Stimulated activated CD8-positive, alpha-beta memory T cell treated with anti-CD3 and anti-CD28 coated beads, Interleukin-12 subunit alpha, Interleukin-12 subunit beta, amount 100 ng/mL, for 4 hours (primary cell): Measurements from ENCODE around the gene DRC3.

Source experiments
- DNase-seq: peaks from one replicate; pipeline ENCODE4 v3.0.0-alpha.2; 2020; ENCODE audit warnings: low read depth

The DRC3 gene

DNA sequence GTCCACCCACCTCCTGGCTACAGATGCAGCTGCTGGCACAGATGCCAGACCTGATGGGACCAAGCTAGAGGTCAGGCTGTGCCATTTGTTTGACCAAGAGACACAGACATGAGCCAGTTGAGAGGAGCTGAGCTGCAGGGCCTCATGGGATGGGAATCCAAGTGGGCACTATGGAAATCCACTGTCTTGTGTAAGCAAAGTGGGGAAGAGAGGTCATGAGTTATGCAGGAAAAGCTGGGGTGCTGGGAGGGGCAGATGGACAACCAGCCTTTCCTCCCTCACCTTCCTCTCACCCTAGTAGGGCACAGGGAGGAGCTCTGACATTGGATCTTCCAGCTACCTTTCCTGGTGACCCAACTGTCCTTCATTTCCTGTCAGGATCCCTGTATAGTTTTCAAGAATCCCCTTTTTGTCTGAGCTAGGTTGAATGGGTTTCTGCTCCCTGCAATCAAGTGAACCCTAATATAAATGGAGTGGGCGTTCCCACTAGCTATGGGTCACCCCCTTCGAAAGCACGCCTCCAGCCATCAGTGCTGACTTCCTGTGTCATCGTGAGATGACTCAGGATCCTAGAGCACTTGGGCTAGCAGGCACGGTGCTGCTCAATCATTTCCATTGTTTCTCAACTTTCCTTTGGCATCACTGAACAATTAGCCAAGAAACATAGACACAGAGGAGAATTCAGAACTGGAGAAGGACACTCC, 52.7 kb downstream of the DRC3 start:
- no peak for DNase-seq

DNA sequence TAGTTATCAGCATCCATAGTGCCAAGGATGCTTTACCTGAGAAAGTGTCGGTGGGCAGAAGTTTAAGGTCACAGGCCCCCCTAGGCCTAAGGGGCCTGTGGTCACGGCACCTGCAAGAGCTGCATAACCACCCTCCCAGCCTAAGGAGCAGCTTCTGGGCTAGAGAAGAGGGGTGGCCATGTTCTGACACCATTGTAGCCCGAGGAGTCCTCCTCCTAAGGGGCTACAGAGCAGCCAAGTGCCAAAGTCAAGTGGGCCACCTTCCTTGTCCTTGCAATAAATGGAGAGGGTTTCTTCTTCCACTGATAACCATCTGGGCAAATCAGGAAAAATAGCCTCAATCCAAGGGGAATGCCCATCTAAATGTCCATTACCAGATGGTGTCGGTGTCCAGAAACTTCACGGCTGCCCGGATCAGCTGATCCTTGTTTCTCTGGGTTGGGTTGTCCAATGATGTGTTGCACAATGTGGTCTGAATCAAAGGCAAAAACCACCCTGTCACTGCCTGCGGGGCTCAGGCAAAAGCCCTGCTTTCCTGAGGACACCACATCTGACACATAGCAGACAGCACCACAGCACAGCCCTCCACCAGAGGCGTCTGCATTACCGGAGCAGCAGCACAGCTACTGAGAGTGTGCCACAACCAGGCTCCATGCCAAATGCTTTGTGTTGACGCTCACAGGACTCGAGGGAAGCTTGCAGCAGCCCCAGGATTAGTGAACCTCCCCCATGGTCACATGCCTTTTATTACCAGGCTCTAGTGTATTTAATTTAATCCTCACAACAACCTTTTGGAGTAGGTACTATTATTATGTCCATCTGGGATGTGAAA, 53.5 kb downstream of the DRC3 start:
- no peak for DNase-seq

DNA sequence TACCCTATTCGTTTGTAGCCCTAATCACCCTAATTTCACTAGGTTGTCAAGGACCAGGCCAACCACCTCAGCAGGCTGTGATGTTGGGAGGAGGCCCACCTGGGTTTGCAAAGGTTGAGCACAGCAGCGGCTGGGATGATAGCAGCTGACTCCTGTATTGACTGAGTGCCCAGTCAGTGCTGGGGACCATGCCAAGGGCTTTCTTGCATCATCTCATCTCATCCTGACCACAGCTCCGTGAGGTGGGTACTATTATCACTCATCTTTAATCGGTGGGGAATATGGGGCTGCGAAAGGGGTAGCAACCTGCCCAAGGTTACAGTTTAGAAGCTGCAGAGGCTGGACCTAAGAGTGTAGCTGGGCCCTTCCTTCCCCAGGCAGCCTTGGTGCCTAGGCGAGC, 54.6 kb downstream of the DRC3 start:
- DNase-seq: no peak

DNA sequence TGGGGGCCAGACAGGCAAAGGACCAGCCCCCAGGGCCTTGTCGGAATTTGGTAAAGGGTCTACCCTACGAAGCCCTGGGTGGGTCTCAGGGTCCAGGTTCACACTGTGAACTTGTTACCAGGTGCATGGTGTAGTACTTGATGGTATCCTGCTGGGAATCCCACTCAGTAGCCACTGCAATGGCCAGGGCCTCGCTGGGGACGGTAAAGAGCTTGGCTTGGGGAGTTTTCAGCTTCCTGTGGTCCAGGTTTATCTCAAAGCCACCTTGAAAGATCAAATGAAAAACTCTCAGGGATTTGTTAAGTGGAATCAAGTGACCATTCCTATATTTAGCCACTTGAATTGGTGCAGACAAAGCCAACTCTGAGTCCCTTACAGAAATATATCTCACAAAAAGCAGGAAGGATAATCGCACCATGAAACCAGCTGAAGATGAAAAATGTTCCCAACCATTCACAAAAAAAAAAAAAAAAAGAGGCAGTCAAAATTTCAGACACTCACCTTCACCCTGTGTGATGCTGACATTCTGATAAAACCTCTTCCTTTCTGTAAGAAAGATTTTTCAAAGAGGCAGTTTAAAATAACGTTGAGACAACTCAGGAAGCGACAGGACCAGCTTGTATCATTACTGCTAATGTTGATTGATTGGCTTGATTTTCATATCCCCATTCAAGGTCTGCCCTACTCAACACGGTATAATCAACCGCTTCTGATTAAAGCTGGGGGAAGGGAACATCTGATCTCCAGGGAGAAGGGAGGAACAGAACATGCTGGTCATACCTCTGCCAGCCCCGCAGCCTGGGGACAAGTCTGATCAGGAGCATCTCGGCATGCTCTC, 55.7 kb downstream of the DRC3 start:
- no peak for DNase-seq

DNA sequence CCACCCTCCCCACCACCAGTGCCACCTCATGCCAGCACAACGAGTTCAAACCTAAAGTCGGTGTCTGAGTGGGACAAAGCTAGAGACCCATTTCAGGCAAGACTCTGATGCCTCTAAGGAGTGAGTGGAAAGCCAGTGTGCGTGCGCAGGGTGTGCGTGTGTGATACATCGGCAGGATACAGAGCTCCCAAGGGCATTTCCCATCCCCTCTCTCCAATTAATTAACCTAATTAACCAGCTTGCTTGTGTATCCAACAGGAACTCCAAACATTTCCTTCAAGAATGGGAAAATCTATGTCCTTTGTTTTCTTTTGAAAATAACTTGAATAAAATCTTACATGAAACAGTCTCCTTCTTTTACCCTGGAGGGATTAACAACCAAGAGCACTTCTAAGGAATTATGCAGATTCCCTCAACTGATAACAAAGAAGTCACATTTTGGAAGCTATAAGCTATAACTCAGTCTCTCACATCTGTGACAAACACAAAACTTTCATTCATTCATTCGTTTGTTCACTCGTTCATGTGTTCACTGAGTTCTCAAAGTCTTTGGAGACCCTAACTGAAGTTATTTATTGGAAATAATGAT, 56.4 kb downstream of the DRC3 start:
- no peak for DNase-seq

DNA sequence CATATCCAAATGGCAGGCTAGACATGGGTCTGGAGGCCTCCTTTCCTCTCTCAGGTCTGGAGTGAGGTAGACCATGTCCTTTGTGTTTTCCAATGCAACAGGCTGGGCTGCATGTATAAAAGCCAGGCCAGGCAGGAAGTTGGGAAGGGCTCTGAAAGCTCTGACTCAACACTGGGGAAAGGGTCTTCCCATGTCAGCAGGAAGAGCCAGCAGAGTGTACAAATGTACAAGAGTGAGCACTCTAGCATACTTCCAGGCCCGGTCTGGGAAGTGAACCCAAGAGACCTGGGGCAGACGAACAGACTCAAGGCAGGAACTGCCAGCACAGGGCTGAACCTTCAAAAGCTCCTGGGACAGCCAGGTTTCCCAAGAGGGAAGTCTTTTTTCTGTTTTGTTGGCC, 59.3 kb downstream of the DRC3 start:
- no peak for DNase-seq

DNA sequence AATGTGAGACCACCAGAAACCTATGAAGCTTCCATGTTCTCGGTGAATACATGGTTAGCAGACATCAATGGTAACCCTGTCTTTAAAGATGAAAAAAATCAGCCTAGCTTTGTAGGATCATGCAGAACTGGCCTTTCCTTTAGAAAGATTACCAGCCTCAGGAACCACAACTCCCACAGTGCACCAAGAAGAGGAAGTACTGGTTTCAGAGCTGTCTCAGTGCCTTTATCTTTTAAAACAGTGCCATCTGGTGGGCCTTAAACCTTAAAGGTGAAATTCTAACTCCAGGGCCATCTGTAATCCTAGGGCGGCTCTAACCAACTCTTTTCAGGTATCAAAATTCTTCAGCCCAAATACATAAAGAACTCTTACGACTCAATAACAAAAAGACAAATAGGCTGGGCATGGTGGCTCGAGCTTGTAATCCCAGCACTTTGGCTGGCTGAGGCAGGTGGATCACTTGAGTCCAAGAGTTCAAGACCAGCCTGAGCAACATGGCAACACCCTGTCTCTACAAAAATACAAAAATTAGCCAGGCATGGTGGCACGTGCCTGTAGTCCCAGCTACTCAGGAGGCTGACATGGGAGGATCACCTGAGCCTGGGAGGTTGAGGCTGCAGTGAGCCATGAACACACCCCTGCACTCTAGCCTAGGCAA, 60.9 kb downstream of the DRC3 start:
- no peak for DNase-seq

DNA sequence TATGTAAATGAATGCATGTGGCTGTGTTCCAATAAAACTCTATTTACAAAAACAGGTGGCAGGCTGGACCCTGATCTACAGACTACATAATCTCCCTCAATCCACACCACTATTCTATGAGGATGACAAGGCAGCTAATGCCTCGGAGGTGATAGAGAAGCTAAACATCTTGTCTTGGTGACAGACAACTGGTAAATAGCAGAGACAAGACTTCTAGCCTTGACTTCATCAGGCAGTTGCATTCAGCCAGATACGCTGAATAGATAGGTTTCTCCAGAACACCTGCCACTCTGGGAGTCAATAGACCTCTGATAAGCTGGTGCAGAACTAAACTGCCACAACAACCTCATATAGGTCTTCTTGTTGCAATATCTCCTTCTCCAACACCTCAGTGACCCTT, 63.0 kb downstream of the DRC3 start:
- DNase-seq: no peak

DNA sequence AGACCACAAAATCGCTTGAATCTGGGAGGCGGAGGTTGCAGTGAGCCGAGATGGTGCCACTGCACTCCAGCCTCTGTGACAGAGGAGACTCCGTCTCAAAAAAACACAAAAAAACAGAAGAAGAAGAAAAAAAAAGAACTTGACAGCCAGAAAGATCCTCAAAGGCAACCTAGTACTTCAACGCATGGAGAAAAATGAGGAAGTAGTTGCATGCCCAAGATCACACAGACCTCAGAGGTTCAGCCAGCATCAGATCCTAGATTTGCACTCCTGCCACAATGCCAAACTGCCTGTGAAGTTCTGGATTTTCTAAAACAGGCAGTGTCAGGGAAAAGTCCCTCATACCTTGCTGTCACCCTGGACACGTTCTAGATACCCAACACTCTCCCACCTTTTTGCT, 64.8 kb downstream of the DRC3 start:
- DNase-seq: no peak

DNA sequence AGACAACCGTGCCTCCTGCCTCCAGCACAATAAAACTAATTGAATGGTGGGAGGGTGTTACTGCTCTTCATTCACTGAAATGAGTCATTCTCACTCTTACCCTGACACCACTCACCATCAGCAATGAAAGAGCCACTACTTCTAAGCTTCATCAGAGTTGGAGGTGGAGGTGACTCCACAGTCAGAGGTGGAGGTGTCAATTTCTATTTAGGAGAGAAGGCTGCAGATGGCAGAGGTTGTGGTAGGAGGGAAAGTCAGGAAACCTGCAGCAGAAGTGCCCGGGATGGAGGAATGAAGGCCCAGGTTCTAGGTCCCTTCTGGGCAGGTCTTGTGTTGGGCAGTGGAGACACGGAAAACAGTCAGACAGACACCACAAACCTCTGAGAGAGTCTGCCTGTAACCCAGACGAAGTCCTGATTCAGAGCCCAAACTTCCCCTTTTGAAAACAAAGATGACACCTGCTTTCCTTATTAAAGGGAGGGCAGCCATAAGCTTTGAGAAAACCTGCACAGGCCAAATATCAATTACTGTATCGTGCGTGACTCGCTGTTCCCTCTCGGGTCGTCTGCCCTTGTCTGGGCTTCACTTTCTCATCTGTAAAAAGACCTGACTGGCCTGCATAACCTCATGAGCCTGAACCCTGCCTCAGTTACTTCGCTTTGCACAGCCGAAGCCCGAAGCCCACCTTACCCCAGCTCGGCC, 65.6 kb downstream of the DRC3 start:
- DNase-seq: peak; percentile 4

DNA sequence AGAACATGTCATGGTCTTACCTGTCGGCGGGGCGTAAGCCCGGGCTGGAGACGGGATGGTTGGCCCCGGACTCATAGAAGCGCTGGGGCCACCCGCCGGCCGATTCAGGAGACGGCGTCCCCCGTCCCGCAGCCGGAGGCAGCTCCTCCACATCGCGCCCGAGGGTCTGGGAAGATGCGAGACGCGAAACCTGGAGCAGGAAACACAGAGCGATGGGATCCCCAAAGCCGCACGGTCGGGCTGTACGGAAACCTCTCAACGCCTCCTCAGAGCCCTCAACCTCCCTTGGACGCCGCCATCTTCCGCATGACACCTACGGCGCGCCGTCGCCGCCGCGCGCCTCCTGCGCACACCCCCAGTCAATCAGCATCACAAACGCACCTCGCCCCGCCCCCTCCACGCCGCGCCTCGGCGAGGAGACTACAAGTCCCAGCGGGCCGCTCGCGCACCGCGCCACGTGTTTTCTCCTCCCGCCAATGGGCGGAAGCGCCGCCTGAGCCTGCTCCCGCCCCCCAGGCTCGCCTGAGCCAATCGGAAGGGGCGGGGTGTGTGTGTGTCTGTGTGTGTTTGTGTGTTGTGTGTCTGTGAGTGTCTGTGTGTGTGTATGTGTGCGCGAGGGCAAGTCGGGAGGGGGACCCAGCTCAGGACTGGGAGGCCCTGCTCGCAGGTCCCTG, 66.3 kb downstream of the DRC3 start, which contains the start of the genes ATPAF2 and GID4:
TSS of gene ATPAF2 (minus strand) at position 308 of the 674 bp plus-strand sequence. CDS start at position 153, 155 bp downstream.
TSS of gene GID4 (plus strand) at position 548 of the 674 bp plus-strand sequence. CDS start at position 605, 57 bp downstream.
- DNase-seq: peak; percentile 100

DNA sequence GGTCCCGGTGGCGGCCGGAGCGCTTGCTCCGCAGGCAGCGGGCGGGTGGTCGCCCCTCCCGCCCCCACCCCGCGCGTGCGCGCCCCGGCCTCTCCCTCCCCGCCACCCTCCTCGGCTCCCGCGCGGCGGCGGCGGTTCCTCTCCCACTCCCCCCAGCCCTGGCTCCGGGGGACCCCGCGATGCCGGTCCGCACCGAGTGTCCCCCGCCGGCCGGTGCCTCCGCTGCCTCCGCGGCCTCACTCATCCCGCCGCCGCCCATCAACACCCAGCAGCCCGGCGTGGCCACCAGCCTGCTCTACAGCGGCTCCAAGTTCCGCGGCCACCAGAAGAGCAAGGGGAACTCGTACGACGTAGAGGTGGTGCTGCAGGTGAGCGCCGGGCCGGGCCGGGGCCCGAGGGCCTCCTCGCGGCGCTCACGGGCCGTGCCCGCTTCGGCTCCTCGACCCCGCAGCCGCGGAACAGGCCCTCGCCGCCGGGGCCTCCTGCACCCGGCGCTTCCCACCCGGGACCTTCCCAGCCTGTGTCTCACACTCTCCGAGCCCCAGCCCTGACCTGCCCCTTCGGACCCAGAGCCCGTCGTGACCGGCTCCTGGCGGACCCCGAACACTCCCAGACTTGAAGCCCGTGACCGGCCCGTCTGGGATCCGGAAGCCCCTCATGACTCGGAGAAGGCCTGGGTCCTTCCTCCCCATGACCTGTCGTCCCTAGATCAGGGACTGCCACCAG, 67.0 kb downstream of the DRC3 start:
- DNase-seq: no peak

DNA sequence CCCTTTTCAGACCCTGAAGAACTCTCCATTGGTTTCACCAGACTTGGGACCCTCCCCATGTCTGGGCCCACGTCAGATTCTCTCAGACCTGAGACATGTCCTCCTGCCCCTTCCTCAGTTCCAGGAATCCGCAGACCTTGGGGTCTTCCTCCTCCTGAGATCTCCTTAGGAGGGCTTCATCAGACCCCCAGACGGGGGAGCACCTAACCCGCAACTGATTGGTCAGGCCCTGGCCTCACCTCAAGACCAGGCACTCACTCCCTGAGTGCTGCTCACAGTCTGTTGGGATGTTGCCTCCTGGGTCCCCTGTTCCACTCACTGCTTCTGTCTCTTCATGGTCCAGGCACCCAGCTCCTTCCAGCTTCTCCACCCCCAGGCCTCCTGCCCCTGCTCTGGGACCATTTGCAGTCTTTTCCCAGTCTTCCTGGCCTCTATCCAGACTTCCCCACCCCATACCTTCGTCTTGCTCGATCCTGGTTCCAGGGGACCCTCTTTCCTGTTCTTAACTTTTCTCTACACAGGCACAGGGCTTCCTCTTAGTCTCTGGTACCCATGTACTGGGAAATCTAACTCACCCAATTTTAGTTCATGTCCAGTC, 67.7 kb downstream of the DRC3 start:
- DNase-seq: no peak

DNA sequence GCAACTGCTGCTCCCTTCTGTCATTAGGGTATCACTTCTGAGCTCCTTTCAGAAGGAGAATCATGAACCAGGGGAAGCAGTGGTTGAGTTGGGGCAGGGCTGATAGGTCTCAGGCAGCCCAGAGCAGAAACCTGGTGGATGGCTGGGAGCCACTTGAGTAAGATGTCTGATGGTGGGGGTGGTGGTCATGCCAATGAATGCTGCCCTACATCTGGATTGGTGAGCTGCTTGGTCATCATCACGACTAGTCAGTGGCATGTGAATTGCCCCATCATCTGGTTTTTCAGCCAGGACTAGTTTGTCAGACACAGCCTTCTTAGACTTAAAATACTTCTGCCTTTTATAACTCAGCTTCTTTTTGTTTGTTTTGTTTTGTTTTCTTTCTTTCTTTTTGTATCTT, 69.1 kb downstream of the DRC3 start:
- no peak for DNase-seq

DNA sequence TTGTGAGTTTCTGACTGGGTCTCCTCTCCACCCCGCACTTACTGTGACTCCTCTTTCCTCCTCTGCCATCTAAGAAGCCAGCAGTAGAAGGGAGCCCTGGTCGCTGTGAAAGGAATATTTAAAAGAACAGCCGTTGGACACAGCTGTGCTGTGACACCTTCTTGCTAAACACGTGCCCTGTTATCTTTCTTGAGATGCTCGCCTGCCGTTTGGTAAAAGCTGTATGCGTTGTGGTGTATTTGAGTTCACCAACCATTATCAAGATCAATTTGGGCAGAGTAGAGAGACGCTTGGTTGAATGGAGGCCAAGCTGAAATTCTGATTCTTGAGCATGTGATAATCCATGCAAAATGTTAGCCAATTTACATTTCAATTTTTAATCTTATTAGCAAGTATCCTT, 70.3 kb downstream of the DRC3 start:
- no peak for DNase-seq

DNA sequence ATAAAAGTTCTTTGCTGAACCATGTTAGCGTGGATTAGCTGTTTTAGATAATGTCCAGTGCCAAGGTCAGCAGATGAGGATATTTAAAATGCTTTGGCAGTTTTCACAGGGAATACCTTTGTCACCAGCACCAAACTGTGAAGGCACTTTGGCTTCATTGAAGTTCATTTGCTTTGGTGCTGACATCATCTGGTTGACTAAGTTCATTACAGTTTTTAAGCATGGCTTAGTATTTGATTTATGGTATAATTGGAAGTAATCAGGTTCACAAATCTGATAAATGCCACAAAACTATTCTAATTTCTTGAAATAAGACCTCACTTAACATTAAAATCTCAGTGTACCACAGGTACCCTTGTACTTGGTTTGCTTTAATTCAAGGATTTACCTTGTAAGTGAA, 70.8 kb downstream of the DRC3 start:
- DNase-seq: no peak

DNA sequence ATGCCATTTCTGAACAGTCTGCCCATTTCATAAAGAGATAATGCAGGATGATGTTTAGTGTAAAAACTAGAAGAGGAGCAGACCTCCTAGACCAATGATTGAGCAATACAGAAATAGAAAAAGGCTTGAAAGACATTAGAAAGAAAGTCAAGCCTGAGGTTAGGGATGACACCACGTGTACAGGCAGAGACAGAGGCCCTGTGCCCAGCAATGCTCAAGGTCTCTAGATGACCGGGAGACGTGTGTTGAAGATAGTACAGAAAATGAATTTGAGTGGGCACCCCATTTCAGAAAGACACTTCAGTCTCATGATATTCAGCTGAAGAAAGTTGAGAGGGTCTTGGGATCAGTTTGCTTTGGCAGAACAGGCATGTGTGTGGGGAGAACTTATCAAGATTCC, 71.9 kb downstream of the DRC3 start:
- no peak for DNase-seq

DNA sequence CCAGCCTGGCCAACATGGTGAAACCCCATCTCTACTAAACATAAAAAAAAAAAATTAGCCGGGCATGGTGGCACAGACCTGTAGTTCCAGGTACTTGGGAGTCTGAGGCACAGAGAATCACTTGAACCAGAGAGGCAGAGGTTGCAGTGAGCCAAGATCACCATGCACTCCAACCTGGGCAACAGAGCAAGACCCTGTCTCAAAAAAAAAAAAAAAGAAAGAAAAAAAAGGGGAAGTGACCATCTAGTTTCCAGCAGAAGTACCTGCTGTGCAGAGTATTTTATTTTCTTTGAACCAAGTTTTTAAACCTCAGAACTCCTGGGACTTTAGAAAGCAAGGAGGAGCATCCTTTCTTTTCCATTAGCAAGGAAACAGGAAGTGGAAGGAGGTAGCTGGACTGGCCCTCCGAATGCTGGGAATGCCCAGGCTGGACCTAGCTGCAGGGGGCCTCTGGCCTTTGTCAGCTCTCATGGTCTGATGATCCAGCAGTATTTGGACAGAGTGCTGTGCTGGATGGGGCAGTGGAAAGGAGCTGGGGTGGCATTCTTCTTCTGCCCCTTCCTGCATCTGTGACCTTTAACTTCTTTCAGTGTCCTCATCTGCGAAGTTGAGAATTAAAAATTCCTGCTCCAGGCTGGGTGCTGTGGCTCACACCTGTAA, 73.2 kb downstream of the DRC3 start:
- DNase-seq: no peak

DNA sequence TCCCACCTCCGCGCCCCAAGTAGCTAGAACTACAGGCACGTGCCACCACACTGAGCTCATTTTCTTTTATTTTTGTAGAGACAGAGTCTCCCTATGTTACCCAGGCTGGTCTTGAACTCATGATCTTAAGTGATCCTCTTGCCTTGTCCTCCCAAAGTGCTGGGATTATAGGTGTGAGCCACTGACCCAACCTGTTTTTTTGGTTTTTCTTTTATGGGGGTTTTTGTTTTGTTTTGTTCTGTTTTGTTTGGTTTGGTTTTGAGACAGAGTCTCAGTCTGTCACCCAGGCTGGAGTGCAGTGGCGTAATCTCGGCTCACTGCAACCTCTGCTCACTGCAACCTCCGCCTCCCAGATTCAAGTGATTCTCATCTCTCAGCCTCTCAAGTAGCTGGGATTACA, 82.9 kb downstream of the DRC3 start:
- DNase-seq: no peak
